HUES6 (cell line): Measurements from ENCODE around the gene PRUNE2.

Experiments
- H3K27ac ChIP-seq: 2 replicates; pipeline ENCODE4 v1.7.0; 2013; ENCODE audit warnings: low read depth, mild to moderate bottlenecking, low read length, inconsistent platforms
- H3K27me3 ChIP-seq: 2 replicates; pipeline ENCODE4 v1.6.1; 2013; ENCODE audit warnings: low read length; ENCODE audit not compliant: control insufficient read depth, insufficient read depth
- H3K36me3 ChIP-seq: 2 replicates; pipeline ENCODE4 v1.6.1; 2013; ENCODE audit warnings: low read length; ENCODE audit not compliant: control insufficient read depth, insufficient read depth
- H3K4me1 ChIP-seq: 2 replicates; pipeline ENCODE4 v1.6.1; 2013; ENCODE audit warnings: low read length; ENCODE audit not compliant: control insufficient read depth, insufficient read depth
- H3K4me3 ChIP-seq: 2 replicates; pipeline ENCODE4 v1.5.1; 2013; ENCODE audit warnings: low read depth, low read length
- H3K9ac ChIP-seq: one replicate; pipeline ENCODE4 v1.6.1; 2013; ENCODE audit warnings: mild to moderate bottlenecking, low read length
- H3K9me3 ChIP-seq: 2 replicates; pipeline ENCODE4 v1.6.1; 2013; ENCODE audit warnings: low read depth, low read length; ENCODE audit not compliant: control insufficient read depth, insufficient read depth

The PRUNE2 gene

DNA sequence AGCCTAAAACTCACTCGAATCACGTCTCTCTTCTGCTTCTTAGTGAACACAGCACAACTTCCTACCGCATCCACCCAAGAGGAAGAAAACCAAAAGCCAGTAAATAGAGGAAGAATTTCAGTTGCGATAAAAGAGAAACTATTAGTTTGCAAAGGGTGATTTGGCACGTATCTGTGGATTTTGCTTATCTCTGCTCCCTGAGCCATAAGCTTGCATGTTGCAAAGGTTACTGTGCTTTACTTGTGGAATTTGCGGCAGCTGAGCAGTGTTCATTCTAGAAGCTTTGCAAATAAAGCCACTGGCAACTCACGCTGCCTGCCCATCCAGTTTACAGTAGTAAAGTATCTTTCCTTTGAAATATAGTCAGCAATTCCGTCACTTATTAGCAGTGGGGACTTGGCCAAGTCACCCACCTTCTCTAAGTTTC, 290.7 kb downstream of the PRUNE2 start:
- Histone ChIP-seq H3K36me3 (no peaks in the 10 kb centered on the region), H3K27me3 (no peaks in the 10 kb centered on the region), H3K4me1 (peaks cover 4% of the 10 kb centered on the region; the same call in 1 of the 2 replicates), H3K4me3 (no peak overlapping the region), H3K27ac (no peak overlapping the region), H3K9ac (no peak overlapping the region), H3K9me3 (no peaks in the 10 kb centered on the region)

- no peak overlapping the region for H3K27ac ChIP-seq
- no peak overlapping the region for H3K9ac ChIP-seq
- H3K27me3 ChIP-seq, result no peaks in the 10 kb centered on the region
- H3K4me1 ChIP-seq, result peaks cover 4% of the 10 kb centered on the region; the same call in 1 of the 2 replicates
- H3K9me3 ChIP-seq, result no peaks in the 10 kb centered on the region
- H3K4me3 ChIP-seq, result no peak overlapping the region
- no peaks in the 10 kb centered on the region for H3K36me3 ChIP-seq
Measured at GRCh38 chr9:76613974-76614373, 291.9 kb downstream of the PRUNE2 start.

- no peak overlapping the region for H3K4me3 ChIP-seq
- H3K27ac ChIP-seq, result no peak overlapping the region
- H3K9me3 ChIP-seq, result no peaks in the 10 kb centered on the region
- no peaks in the 10 kb centered on the region for H3K27me3 ChIP-seq
- peaks cover 4% of the 10 kb centered on the region; the same call in 1 of the 2 replicates for H3K4me1 ChIP-seq
- no peak overlapping the region for H3K9ac ChIP-seq
- H3K36me3 ChIP-seq, result no peaks in the 10 kb centered on the region
Measured at GRCh38 chr9:76613150-76613781, 292.6 kb downstream of the PRUNE2 start.

GRCh38 chr9:76610011-76610352, 295.9 kb downstream of the PRUNE2 start:
- no peak overlapping the region for H3K4me3 ChIP-seq
- no peaks in the 10 kb centered on the region for H3K4me1 ChIP-seq
- H3K36me3 ChIP-seq, result no peaks in the 10 kb centered on the region
- no peak overlapping the region for H3K27ac ChIP-seq
- no peaks in the 10 kb centered on the region for H3K27me3 ChIP-seq
- H3K9me3 ChIP-seq, result no peaks in the 10 kb centered on the region
- no peak overlapping the region for H3K9ac ChIP-seq

GRCh38 chr9:76609285-76610010, 296.5 kb downstream of the PRUNE2 start:
- Histone ChIP-seq H3K4me3 (no peak overlapping the region), H3K27me3 (no peaks in the 10 kb centered on the region)

GRCh38 chr9:76608575-76609273, 297.2 kb downstream of the PRUNE2 start:
- Histone ChIP-seq H3K4me1 (no peaks in the 10 kb centered on the region), H3K9ac (no peak overlapping the region), H3K27ac (no peak overlapping the region), H3K36me3 (no peaks in the 10 kb centered on the region), H3K27me3 (no peaks in the 10 kb centered on the region), H3K9me3 (no peaks in the 10 kb centered on the region), H3K4me3 (no peak overlapping the region)

More at GRCh38 chr9:76609285-76610010, 296.5 kb downstream of the PRUNE2 start:
- no peaks in the 10 kb centered on the region for H3K4me1 ChIP-seq
- no peak overlapping the region for H3K9ac ChIP-seq
- H3K36me3 ChIP-seq, result no peaks in the 10 kb centered on the region
- no peak overlapping the region for H3K27ac ChIP-seq
- no peaks in the 10 kb centered on the region for H3K9me3 ChIP-seq

DNA sequence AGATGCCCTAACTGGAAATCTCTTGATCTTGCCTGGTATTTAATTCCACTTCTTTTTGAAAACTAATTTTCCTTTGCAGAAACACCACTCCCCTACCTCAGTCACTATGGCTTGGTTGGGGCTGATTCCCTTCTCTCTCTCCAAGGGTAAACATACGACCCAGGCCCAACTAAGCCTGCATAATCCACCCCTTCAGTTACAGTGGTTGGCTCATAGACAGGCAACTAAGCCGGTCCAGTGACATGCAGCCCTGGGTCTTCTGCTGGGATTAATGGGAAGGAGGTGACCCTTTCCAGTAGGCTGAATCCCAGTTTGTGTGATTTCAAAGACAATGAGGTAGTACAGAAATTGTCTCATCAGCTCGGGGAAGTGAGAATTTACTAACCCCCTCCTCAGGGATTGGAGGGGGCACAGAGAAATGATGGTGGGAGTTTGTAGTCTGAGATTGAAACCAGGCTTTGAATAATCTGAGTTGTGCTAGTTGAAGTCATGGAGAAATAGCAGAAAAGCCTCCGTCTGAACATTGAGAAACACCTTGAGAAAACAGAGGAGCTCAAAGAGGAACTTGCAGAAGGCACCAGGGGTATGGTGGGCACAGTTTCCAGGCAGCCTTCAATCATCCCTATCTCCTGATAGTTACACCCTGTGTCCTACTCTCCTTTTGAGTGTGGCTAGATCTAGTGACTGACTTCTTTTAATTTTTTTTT, 298.0 kb downstream of the PRUNE2 start:
- H3K4me3 ChIP-seq, result no peak overlapping the region
- no peaks in the 10 kb centered on the region for H3K27me3 ChIP-seq
- H3K4me1 ChIP-seq, result no peaks in the 10 kb centered on the region

DNA sequence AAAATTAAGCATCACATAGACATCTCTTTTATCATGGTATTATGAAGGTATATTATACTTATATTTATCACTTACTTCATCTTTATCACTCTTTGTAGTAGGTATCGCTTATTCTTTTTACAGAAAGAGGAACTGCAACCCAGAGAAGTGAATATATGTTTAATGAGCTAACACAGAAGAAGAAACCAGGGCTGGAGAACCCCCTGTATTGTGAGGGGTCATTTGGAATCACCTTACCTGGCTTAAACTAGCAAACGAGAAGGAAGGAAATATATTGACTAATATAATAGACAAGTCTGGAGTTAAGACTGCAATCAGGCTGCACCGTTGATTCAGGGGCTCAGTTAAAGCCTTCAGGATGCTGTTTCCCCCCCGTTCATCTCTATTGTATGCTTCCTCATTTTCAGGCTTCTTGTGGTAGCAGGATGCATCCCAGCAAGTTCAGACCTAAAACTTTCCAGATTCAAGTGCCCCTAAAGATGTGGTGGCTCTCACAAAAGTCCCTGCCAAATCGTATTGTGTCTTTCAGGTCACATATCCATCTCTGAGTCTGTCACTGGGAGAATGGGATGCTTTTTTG, 300.5 kb downstream of the PRUNE2 start:
- Histone ChIP-seq H3K27me3 (no peaks in the 10 kb centered on the region), H3K4me1 (no peaks in the 10 kb centered on the region), H3K4me3 (no peak overlapping the region), H3K9ac (no peak overlapping the region), H3K27ac (no peak overlapping the region), H3K9me3 (no peaks in the 10 kb centered on the region), H3K36me3 (no peaks in the 10 kb centered on the region)

More for the DNA sequence above, 298.0 kb downstream of the PRUNE2 start:
- Histone ChIP-seq H3K36me3 (no peaks in the 10 kb centered on the region), H3K9me3 (no peaks in the 10 kb centered on the region), H3K9ac (no peak overlapping the region), H3K27ac (no peak overlapping the region)

DNA sequence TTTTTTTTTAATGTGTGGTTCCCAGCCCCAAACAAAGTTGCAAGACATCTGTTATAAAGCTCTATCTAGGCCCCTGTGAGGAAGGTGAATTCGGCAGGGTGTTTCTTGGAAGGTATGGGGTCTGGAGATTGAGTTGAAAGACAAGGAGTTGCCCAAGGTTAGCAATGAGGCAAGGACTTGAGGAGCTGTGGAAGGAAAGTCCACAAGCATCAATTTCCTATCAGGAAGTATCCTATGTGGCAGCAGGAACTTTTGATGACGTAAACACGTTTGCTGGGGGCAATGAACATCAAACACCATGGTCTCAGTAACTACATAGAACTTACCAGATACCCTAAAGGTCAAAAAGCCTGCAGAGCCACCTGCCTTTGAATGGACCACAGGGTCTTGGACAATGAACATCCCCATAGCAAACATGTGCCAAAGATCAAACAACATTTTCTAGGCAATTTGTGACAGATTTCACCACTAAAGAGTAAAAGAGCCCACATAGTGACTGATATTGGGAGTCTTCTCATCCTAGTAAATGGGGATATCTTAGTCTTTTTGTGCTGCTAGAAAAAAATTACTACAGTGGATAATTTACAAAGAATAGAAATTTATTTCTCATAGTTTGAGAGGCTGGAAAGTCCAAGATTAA, 301.9 kb downstream of the PRUNE2 start:
- no peak overlapping the region for H3K27ac ChIP-seq
- no peaks in the 10 kb centered on the region for H3K4me1 ChIP-seq
- H3K9me3 ChIP-seq, result no peaks in the 10 kb centered on the region
- H3K36me3 ChIP-seq, result no peaks in the 10 kb centered on the region
- H3K27me3 ChIP-seq, result no peaks in the 10 kb centered on the region
- H3K9ac ChIP-seq, result no peak overlapping the region
- no peak overlapping the region for H3K4me3 ChIP-seq

GRCh38 chr9:76603448-76603895, 302.4 kb downstream of the PRUNE2 start:
- Histone ChIP-seq H3K27me3 (no peaks in the 10 kb centered on the region), H3K9ac (no peak overlapping the region), H3K9me3 (no peaks in the 10 kb centered on the region), H3K4me3 (no peak overlapping the region), H3K27ac (no peak overlapping the region), H3K36me3 (no peaks in the 10 kb centered on the region), H3K4me1 (no peaks in the 10 kb centered on the region)
